ENCODE results near the gene TAF5L.

GRCh38 chr1:229594227-229595008 lies 31.5 kb downstream of the TAF5L start:
- TF ChIP-seq CTCF (conservative IDR thresholded peaks at IDR 0.05; ENCODE audit: low read depth, low read length) (no peak), MAFK (IDR thresholded peaks at IDR 0.05; ENCODE audit: low read depth, low read length) (no peak), RAD21 (IDR thresholded peaks at IDR 0.05; ENCODE audit: low read length) (no peak), POLR2A (IDR thresholded peaks at IDR 0.05; ENCODE audit: low read depth, low read length) (no peak), RFX5 (IDR thresholded peaks at IDR 0.05; ENCODE audit: low read depth, low read length) (no peak), CEBPB (IDR thresholded peaks at IDR 0.05; ENCODE audit: low read depth, low read length) (no peak), BHLHE40 (IDR thresholded peaks at IDR 0.05; ENCODE audit: low read depth, low read length) (no peak)
